Left renal pelvis (tissue), 4 donors: Measurements from ENCODE around the gene BEST4. TPM values are rescaled to one million over a fixed set of nuclear protein-coding genes. Genes with fewer than 3 reads are reported as not detected.
"Not testable (repeated sequence)": the region's sequence is repeated elsewhere in the genome, so short reads cannot be mapped to it uniquely, and the experiment has no call there.

Source experiments
- DNase-seq, 4 donors: peaks; one replicate each; pipeline ENCODE4 v3.0.0-alpha.2; 2013; ENCODE audit warnings: low read depth in 4 of 4, low spot score in 3 of 4
- polyA plus RNA-seq, 4 donors: library from polyadenylated mRNA; unstranded; fragments of 120-200 nt; gene quantifications; one replicate each; pipeline ENCODE4 v1.2.1, GENCODE V29; 2013; ENCODE audit not compliant: insufficient read length in 4 of 4

BEST4 gene
- polyA plus RNA-seq, 4 donors: 0.50 to 1.0 (median 0.69) TPM

GRCh38 chr1:44803312-44804095 lies 15.5 kb upstream of the BEST4 start:
- DNase-seq: no peak

- DNase-seq: no peak
Observed at GRCh38 chr1:44803062-44803311, 15.0 kb upstream of the BEST4 start.

GRCh38 chr1:44802306-44803061 lies 14.5 kb upstream of the BEST4 start:
- DNase-seq: no peak

- no peak for DNase-seq
Observed at GRCh38 chr1:44801491-44802305, 13.7 kb upstream of the BEST4 start.

- peak; percentile 93 to 96 (median 95) for DNase-seq
Observed at GRCh38 chr1:44799770-44800584, 12.0 kb upstream of the BEST4 start, which contains the start of gene PLK3. Gene PLK3 (plus strand): TSS chr1:44800377. CDS start chr1:44800464, 87 bp downstream.

GRCh38 chr1:44798481-44799365 lies 10.8 kb upstream of the BEST4 start:
- DNase-seq: no peak

GRCh38 chr1:44797886-44798285 lies 9.9 kb upstream of the BEST4 start:
- not testable (repeated sequence) for DNase-seq

GRCh38 chr1:44792736-44793502 lies 4.9 kb upstream of the BEST4 start:
- DNase-seq: no peak

GRCh38 chr1:44790968-44791801 lies 3.2 kb upstream of the BEST4 start:
- no peak for DNase-seq

GRCh38 chr1:44787506-44787905 lies 464 bp downstream of the BEST4 start:
- no peak for DNase-seq

GRCh38 chr1:44786841-44787426 lies 1.0 kb downstream of the BEST4 start:
- DNase-seq: no peak

GRCh38 chr1:44786138-44786840 lies 1.7 kb downstream of the BEST4 start:
- DNase-seq: no peak

GRCh38 chr1:44785501-44786137 lies 2.4 kb downstream of the BEST4 start:
- no peak for DNase-seq

- DNase-seq: no peak
Observed at GRCh38 chr1:44785029-44785380, 3.0 kb downstream of the BEST4 start.

- no peak for DNase-seq
Observed at GRCh38 chr1:44784094-44785028, 3.6 kb downstream of the BEST4 start.
